Neutrophil (primary cell): ENCODE measurements around the gene PTPRN2.

Experiments
- H3K27ac ChIP-seq: fragments of 200-600 bp; sonication (generic); 2 replicates; pipeline ENCODE4 v1.5.1; 2016; ENCODE audit warnings: mild to moderate bottlenecking, moderate library complexity
- H3K27me3 ChIP-seq: fragments of 200-600 bp; sonication (generic); 2 replicates; pipeline ENCODE4 v1.6.0; 2016; ENCODE audit warnings: mild to moderate bottlenecking
- H3K36me3 ChIP-seq: fragments of 200-600 bp; sonication (generic); 2 replicates; pipeline ENCODE4 v1.5.1; 2017
- H3K4me1 ChIP-seq, 2 experiments: fragments of 200-600 bp in 1 of 2; sonication (generic) in 1 of 2; 1 replicate in 1 of 2; 2 replicates in 1 of 2; pipeline versions ENCODE4 v1.5.1 to v1.6.1; 2013 to 2016; ENCODE audit warnings: low read depth in 1 of 2, low read length in 1 of 2, mild to moderate bottlenecking in 1 of 2, moderate library complexity in 1 of 2; ENCODE audit not compliant: control insufficient read depth in 1 of 2, insufficient read depth in 1 of 2
- H3K4me3 ChIP-seq, 2 experiments: fragments of 200-600 bp in 1 of 2; sonication (generic) in 1 of 2; 1 replicate in 1 of 2; 2 replicates in 1 of 2; pipeline ENCODE4 v1.5.1; 2013 to 2016; ENCODE audit warnings: low read depth in 1 of 2, low read length in 1 of 2, mild to moderate bottlenecking in 1 of 2, moderate library complexity in 1 of 2
- H3K9me3 ChIP-seq: fragments of 200-600 bp; sonication (generic); 2 replicates; pipeline ENCODE4 v1.5.1; 2016
- TF ChIP-seq, protein P1 (sequence below): fragments of 200-600 bp; sonication (generic); IDR thresholded peaks from 2 replicates; pipeline ENCODE4 v1.5.1; 2016; ENCODE audit warnings: antibody characterized with exemption

The PTPRN2 gene

DNA sequence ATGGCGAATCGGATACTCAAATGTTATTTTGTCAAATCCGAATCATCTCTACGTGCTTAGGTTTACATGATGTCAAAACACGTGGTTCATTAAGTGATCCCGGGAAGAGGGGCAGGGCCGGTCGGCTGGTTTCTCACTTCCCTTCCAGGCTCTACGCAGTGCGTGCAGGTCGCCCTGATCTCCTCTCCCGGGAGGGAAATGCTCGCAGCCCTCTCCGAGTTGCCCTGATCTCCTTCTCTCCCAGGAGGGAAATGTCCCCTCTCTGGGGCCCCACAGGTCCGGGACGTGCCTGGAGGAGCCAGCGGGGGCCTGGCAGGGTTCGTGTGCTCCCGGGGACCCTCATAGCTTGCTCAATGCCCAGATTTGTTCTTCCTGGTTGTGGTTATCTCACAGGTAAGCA, 1048.1 kb downstream of the PTPRN2 start:
- no peaks in the 10 kb centered on the region for H3K9me3 ChIP-seq
- TF ChIP-seq, protein P1, sequence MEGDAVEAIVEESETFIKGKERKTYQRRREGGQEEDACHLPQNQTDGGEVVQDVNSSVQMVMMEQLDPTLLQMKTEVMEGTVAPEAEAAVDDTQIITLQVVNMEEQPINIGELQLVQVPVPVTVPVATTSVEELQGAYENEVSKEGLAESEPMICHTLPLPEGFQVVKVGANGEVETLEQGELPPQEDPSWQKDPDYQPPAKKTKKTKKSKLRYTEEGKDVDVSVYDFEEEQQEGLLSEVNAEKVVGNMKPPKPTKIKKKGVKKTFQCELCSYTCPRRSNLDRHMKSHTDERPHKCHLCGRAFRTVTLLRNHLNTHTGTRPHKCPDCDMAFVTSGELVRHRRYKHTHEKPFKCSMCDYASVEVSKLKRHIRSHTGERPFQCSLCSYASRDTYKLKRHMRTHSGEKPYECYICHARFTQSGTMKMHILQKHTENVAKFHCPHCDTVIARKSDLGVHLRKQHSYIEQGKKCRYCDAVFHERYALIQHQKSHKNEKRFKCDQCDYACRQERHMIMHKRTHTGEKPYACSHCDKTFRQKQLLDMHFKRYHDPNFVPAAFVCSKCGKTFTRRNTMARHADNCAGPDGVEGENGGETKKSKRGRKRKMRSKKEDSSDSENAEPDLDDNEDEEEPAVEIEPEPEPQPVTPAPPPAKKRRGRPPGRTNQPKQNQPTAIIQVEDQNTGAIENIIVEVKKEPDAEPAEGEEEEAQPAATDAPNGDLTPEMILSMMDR, result no peak
- H3K36me3 ChIP-seq, result no peaks in the 10 kb centered on the region
- no peak overlapping the region for H3K27ac ChIP-seq
- H3K4me3 ChIP-seq, result no peak overlapping the region
- no peaks in the 10 kb centered on the region for H3K4me1 ChIP-seq
- peaks cover 7% of the 10 kb centered on the region for H3K27me3 ChIP-seq

DNA sequence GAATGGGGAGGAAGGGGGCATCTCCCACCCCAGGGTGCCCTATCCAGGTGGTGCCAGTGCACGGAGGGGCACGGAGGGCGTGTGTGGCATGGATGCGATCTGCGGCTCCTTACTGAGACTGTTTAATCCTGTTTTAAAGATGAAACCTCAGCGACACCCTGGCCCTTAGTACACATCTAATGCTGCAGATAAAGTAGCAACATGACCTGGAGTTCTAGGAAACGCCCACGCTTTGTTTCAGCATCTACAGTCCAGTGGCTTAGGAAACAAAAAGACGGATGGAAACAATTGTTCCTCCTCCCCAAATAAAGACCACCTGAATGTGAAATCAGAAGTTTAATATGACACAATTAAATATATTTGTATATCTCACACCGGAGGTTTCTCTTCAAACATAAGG, 1048.9 kb downstream of the PTPRN2 start:
- Histone ChIP-seq H3K36me3 (no peaks in the 10 kb centered on the region), H3K27me3 (peaks cover 7% of the 10 kb centered on the region), H3K4me3 (no peak overlapping the region), H3K27ac (no peak overlapping the region), H3K9me3 (no peaks in the 10 kb centered on the region), H3K4me1 (no peaks in the 10 kb centered on the region)
- TF ChIP-seq, protein P1, result no peak

DNA sequence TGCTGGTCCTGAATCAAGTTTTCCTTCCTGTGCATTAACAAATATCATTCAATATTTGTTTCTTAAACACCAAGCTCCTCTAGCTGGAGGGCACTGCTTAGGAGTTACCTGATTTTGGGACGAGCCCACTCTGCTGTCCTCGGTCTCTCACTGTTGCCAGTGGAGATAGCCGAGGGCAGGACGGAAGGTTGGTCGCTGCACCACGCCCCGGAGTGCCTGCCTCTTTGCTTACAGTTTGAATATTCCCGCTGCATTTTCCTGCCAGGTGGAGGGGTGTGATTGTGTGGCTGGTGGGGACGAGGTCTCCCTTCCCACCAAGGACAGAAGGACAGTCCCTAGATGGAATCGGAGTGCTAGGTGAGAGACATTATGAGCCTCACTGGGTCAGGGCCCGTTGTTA, 1049.3 kb downstream of the PTPRN2 start:
- Histone ChIP-seq H3K27me3 (peaks cover 7% of the 10 kb centered on the region), H3K4me1 (no peaks in the 10 kb centered on the region), H3K36me3 (no peaks in the 10 kb centered on the region), H3K27ac (no peak overlapping the region), H3K4me3 (no peak overlapping the region), H3K9me3 (no peaks in the 10 kb centered on the region)
- TF ChIP-seq, protein P1, result no peak

DNA sequence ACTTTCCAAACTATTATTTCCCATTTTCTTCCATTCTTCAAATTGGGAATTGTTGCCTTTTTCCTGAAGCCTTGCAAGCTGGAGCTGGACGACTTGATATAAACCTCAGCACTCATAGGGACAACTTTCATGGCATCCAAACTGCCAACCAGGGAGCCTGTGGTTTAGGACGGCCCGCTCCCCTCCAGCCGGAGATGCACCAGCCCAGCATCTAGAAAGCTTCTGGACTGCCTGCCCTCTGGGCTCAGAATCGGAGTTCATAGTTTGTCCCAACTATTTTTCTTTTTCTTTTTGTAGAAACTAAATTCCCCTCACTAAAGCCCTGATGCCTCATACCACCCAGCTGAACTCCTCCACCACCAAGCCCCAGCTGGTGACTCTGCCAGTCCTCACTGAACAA, 1050.6 kb downstream of the PTPRN2 start:
- Histone ChIP-seq H3K27ac (no peak overlapping the region), H3K27me3 (peaks cover 7% of the 10 kb centered on the region), H3K9me3 (no peaks in the 10 kb centered on the region), H3K4me3 (no peak overlapping the region), H3K4me1 (no peaks in the 10 kb centered on the region), H3K36me3 (no peaks in the 10 kb centered on the region)
- TF ChIP-seq, protein P1, result no peak

DNA sequence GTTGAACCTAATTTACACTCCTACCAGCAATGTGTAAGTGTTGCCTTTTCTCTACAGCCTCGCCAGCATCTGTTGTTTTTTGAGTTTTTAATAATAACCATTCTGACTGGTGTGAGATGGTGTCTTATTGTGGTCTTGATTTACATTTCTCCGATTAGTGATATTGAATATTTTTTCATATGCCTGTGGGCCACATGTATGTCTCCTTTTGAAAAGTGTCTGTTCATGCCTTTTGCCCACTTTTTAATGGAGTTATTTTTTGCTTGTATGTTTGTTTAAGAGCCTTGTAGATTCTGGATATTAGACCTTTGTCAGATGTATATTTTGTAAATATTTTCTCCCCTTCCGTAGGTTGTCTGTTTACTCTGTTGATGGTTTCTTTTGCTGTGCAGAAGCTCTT, 1055.6 kb downstream of the PTPRN2 start:
- no peak overlapping the region for H3K4me3 ChIP-seq
- H3K4me1 ChIP-seq, result no peaks in the 10 kb centered on the region
- no peak overlapping the region for H3K27ac ChIP-seq
- TF ChIP-seq, protein P1, result no peak
- H3K27me3 ChIP-seq, result peaks cover 11% of the 10 kb centered on the region
- no peaks in the 10 kb centered on the region for H3K36me3 ChIP-seq
- no peaks in the 10 kb centered on the region for H3K9me3 ChIP-seq
